B cell (primary cell): ENCODE data around the gene CYTH2. TPM values are rescaled to one million over a fixed set of nuclear protein-coding genes. Genes with fewer than 3 reads are reported as not detected.

Experiments
- ATAC-seq: fragments of 200-7000 bp; cut with Tn5 transposase; one replicate; pipeline ENCODE4 v1.10.0; 2021; ENCODE audit warnings: low read depth, mild to moderate bottlenecking, moderate number of reproducible peaks, moderate library complexity
- CTCF ChIA-PET: fragments of 350-600 bp; sonication (Branson Sonifier 250); formaldehyde crosslinking; loops from one replicate; lab custom pipeline; 2021; ENCODE audit warnings: antibody characterized with exemption, inconsistent platforms; lab: Charles Lee
- POLR2A ChIA-PET: fragments of 350-600 bp; sonication (Branson Sonifier 250); formaldehyde crosslinking; loops from one replicate; lab custom pipeline; 2021; ENCODE audit warnings: antibody characterized with exemption; lab: Charles Lee
- DNase-seq: peaks from one replicate; pipeline ENCODE4 v3.0.0; 2013
- H2AFZ ChIP-seq: 2 replicates; pipeline ENCODE4 v1.6.1; 2012; ENCODE audit warnings: mild to moderate bottlenecking, low read depth, low read length; ENCODE audit not compliant: insufficient read depth, poor library complexity, severe bottlenecking
- H3K27ac ChIP-seq, 2 donors: 1 replicate in 1 of 2; 2 replicates in 1 of 2; pipeline ENCODE4 v1.5.1; 2012 to 2013; ENCODE audit warnings: low read length in 2 of 2, mild to moderate bottlenecking in 2 of 2, moderate library complexity in 1 of 2
- H3K27me3 ChIP-seq, 4 experiments: fragments of 200-600 bp in 1 of 4; sonication (generic) in 1 of 4; replicated peaks in 1 of 4; 1 replicate in 2 of 4; 2 replicates in 2 of 4; pipeline versions ENCODE4 v1.6.1 to v1.7.0; 2013 to 2016; ENCODE audit warnings: low read length in 3 of 4, mild to moderate bottlenecking in 2 of 4, mixed read lengths in 1 of 4, moderate library complexity in 1 of 4; ENCODE audit not compliant: insufficient read depth in 4 of 4, control insufficient read depth in 3 of 4; ENCODE audit errors: control extremely low read depth in 1 of 4
- H3K36me3 ChIP-seq, 2 experiments: replicated peaks in 1 of 2; 1 replicate in 1 of 2; 2 replicates in 1 of 2; pipeline versions ENCODE4 v1.6.1 to v1.7.1; 2013; ENCODE audit warnings: low read length in 1 of 2; ENCODE audit not compliant: insufficient read depth in 2 of 2, control insufficient read depth in 1 of 2; ENCODE audit errors: control extremely low read depth in 1 of 2, extremely low read depth in 1 of 2
- H3K4me1 ChIP-seq, 2 donors: fragments of 200-600 bp in 1 of 2; sonication (generic) in 1 of 2; 1 replicate in 1 of 2; 2 replicates in 1 of 2; pipeline versions ENCODE4 v1.5.1 to v1.6.1; 2013 to 2017; ENCODE audit warnings: low read length in 2 of 2; ENCODE audit not compliant: control insufficient read depth in 2 of 2, insufficient read depth in 2 of 2
- H3K4me2 ChIP-seq: replicated peaks from 2 replicates; pipeline ENCODE3; 2012; ENCODE audit warnings: mild to moderate bottlenecking, low read depth, low read length; ENCODE audit not compliant: poor library complexity, severe bottlenecking
- H3K4me3 ChIP-seq, 5 experiments: fragments of 200-600 bp in 1 of 5; sonication (generic) in 1 of 5; 1 replicate in 3 of 5; 2 replicates in 2 of 5; pipeline versions ENCODE4 v1.5.1 to v1.7.0; 2011 to 2016; ENCODE audit warnings: low read length in 4 of 5, mild to moderate bottlenecking in 4 of 5, low read depth in 2 of 5, control low read depth in 1 of 5, moderate library complexity in 1 of 5; ENCODE audit not compliant: insufficient read depth in 1 of 5; ENCODE audit errors: control extremely low read depth in 1 of 5, extremely low read depth in 1 of 5
- H3K79me2 ChIP-seq: fragments of 200-600 bp; sonication (generic); one replicate; pipeline ENCODE4 v1.6.0; 2016; ENCODE audit warnings: low read length; ENCODE audit not compliant: control insufficient read depth, insufficient read depth
- H3K9ac ChIP-seq: fragments of 200-600 bp; sonication (generic); 2 replicates; pipeline ENCODE4 v1.6.1; 2017; ENCODE audit warnings: mild to moderate bottlenecking, low read length, moderate library complexity
- H3K9me3 ChIP-seq, 3 donors: one replicate each; pipeline versions ENCODE4 v1.6.1 to v1.7.1; 2013; ENCODE audit warnings: low read length in 2 of 3; ENCODE audit not compliant: control insufficient read depth in 2 of 3, insufficient read depth in 1 of 3; ENCODE audit errors: control extremely low read depth in 1 of 3
- H4K20me1 ChIP-seq: 2 replicates; pipeline ENCODE4 v1.6.0; 2012; ENCODE audit warnings: mild to moderate bottlenecking, low read length; ENCODE audit not compliant: insufficient read depth, control insufficient read depth, poor library complexity, severe bottlenecking
- H3K27ac Mint-ChIP-seq: one replicate; pipeline ENCODE4 v1.8.0; 2021; ENCODE audit warnings: mixed read lengths
- H3K27me3 Mint-ChIP-seq: one replicate; pipeline ENCODE4 v1.8.0; 2021; ENCODE audit warnings: mixed read lengths
- H3K4me1 Mint-ChIP-seq: one replicate; pipeline ENCODE4 v1.8.0; 2021; ENCODE audit warnings: mixed read lengths
- H3K4me3 Mint-ChIP-seq: one replicate; pipeline ENCODE4 v1.8.0; 2021; ENCODE audit warnings: mixed read lengths
- H3K9me3 Mint-ChIP-seq: one replicate; pipeline ENCODE4 v1.8.0; 2022; ENCODE audit warnings: mixed read lengths; ENCODE audit not compliant: insufficient read depth
- CTCF ChIP-seq: fragments of 200-600 bp; IDR thresholded peaks from one replicate; pipeline ENCODE4 v1.8.0; 2022; ENCODE audit warnings: antibody characterized with exemption, mild to moderate bottlenecking
- EZH2 ChIP-seq: IDR thresholded peaks from 2 replicates; pipeline ENCODE4 v1.6.1; 2012; ENCODE audit warnings: borderline replicate concordance, low read depth, mild to moderate bottlenecking, moderate library complexity, low read length; ENCODE audit not compliant: insufficient read depth, poor library complexity, severe bottlenecking
- WGBS: methylation state at CpG from one replicate; pipeline ENCODE4 v1.1.5; 2013; ENCODE audit warnings: missing lambda C conversion rate; ENCODE audit not compliant: insufficient coverage; 5-methylcytosine and 5-hydroxymethylcytosine counted together
- intact Hi-C: fragments of 100-400 bp; cut with micrococcal nuclease; formaldehyde crosslinking; loops from one replicate; pipeline ENCODE4 v1.10.0; 2022
- polyA plus RNA-seq: library from polyadenylated mRNA; depleted of rRNA; stranded (reverse); fragments of >200 nt; gene quantifications from 2 replicates; pipeline ENCODE4 v1.2.3, GENCODE V29; 2012
- total RNA-seq, 2 donors: library from RNA; stranded (reverse); fragments of 120-200 nt in 1 of 2; gene quantifications; 1 replicate in 1 of 2; 2 replicates in 1 of 2; pipeline versions ENCODE4 v1.2.3 to v1.2.4, GENCODE V29; 2013 to 2022

Gene CYTH2
- total and polyA plus RNA-seq, 2 donors (not counting 1 experiment from before 2014, with no cell fraction given), result 40.7 to 56.0 TPM

- Histone ChIP-seq H3K79me2 (no peaks in the 10 kb centered on the region), H4K20me1 (no peaks in the 10 kb centered on the region), H2AFZ (peak overlapping the region; percentile 37), H3K27me3 (peaks cover 0 to 37% (median 14%) of the 10 kb centered on the region in 4 experiments), H3K27ac (no peak overlapping the region), H3K4me1 (peaks cover 28 to 30% of the 10 kb centered on the region in 2 donors), H3K4me2 (peak overlapping the region; percentile 77), H3K9me3 (peaks cover 0 to 7% (median 0%) of the 10 kb centered on the region in 3 donors), H3K4me3 (no peak overlapping the region), H3K36me3 (no peaks in the 10 kb centered on the region), H3K9ac (no peak overlapping the region)
- DNase-seq (peak; percentile 36), ATAC-seq (no peak)
- Mint-ChIP-seq H3K27me3 (peaks cover 15% of the 10 kb centered on the region), H3K4me1 (peaks cover 15% of the 10 kb centered on the region), H3K27ac (no peak overlapping the region), H3K4me3 (no peak overlapping the region), H3K9me3 (no peaks in the 10 kb centered on the region)
- ChIA-PET POLR2A (interaction anchor here (0.6 to 0.8 kb wide), 5 partner anchors 9 to 250 kb away, joined by 3 to 9 read pairs (median 6); no protein-coding TSS in a partner anchor), CTCF (interaction anchor here (0.6 to 3.2 kb wide), 3 partner anchors 21 to 76 kb away, joined by 3 to 17 read pairs (median 4); no protein-coding TSS in a partner anchor)
- intact Hi-C loops, result loop anchor here (5.0 kb wide), 2 partner anchors 149 to 189 kb away; partner anchors contain the start of genes SYNGR4 and TMEM143
- TF ChIP-seq EZH2 (no peak), CTCF (no peak)
- WGBS, result 1% methylated on average over 24 of the region's 32 CpGs
These were observed 42.2 kb downstream of the CYTH2 start for GRCh38 chr19:48511321-48511731.

GRCh38 chr19:48511800-48512503, 42.8 kb downstream of the CYTH2 start, which contains the start of gene LMTK3:
TSS of gene LMTK3 (minus strand) at chr19:48511835. CDS start at chr19:48511576, 259 bp downstream.
- ChIA-PET CTCF (interaction anchor here (0.6 kb wide), 1 partner anchor 21 kb away, joined by 3 read pairs; no protein-coding TSS in a partner anchor), POLR2A (no interaction called here)
- H3K9me3 ChIP-seq, result peaks cover 0 to 7% (median 0%) of the 10 kb centered on the region in 3 donors
- no peaks in the 10 kb centered on the region for H3K36me3 ChIP-seq
- no peak for TF ChIP-seq EZH2
- TF ChIP-seq CTCF, result no peak
- ATAC-seq, result peak; percentile 11
- peaks cover 15% of the 10 kb centered on the region for H3K27me3 Mint-ChIP-seq
- no peaks in the 10 kb centered on the region for H4K20me1 ChIP-seq
- DNase-seq, result peak; percentile 72
- peak within 1 kb of the TSS; percentile 68 for H3K27ac Mint-ChIP-seq
- peak within 1 kb of the TSS; percentile 77 for H3K4me3 Mint-ChIP-seq
- no peaks in the 10 kb centered on the region for H3K9me3 Mint-ChIP-seq
- peaks cover 0 to 37% (median 14%) of the 10 kb centered on the region in 4 experiments for H3K27me3 ChIP-seq
- 12% methylated on average over 28 of the region's 32 CpGs for WGBS
- peak within 1 kb of the TSS; percentile 10 for H3K9ac ChIP-seq
- peaks cover 15% of the 10 kb centered on the region for H3K4me1 Mint-ChIP-seq
- H3K4me2 ChIP-seq, result peak within 1 kb of the TSS; percentile 95
- no peak within 1 kb of the TSS for H3K27ac ChIP-seq
- intact Hi-C loops, result loop anchor here (5.0 kb wide), 2 partner anchors 150 to 190 kb away; partner anchors contain the start of genes SYNGR4 and TMEM143
- H3K79me2 ChIP-seq, result no peaks in the 10 kb centered on the region
- peak within 1 kb of the TSS in 3 of 5 experiments; percentile 28 to 36 (median 34) for H3K4me3 ChIP-seq
- peak within 1 kb of the TSS; percentile 39 for H2AFZ ChIP-seq
- H3K4me1 ChIP-seq, result peaks cover 28 to 30% of the 10 kb centered on the region in 2 donors
